Thymus (tissue), 11 donors: ENCODE results near the gene HIP1. TPM values are rescaled to one million over a fixed set of nuclear protein-coding genes. Genes with fewer than 3 reads are reported as not detected.

ENCODE experiments used
- DNase-seq, 9 donors: peaks; one replicate each; pipeline ENCODE4 v3.0.0-alpha.2; 2013; ENCODE audit warnings: low spot score in 9 of 9, low read depth in 6 of 9, missing footprints in 1 of 9
- H3K27ac ChIP-seq, 2 donors: one replicate each; pipeline ENCODE4 v1.5.1; 2013; ENCODE audit warnings: control low read depth in 1 of 2, low read depth in 1 of 2, low read length in 1 of 2, mild to moderate bottlenecking in 1 of 2, moderate library complexity in 1 of 2
- H3K27me3 ChIP-seq, 2 donors: one replicate each; pipeline ENCODE4 v1.5.1; 2013; ENCODE audit warnings: low read length in 1 of 2; ENCODE audit not compliant: control insufficient read depth in 2 of 2, insufficient read depth in 1 of 2
- H3K36me3 ChIP-seq, 2 donors: one replicate each; pipeline ENCODE4 v1.5.1; 2013; ENCODE audit warnings: low read length in 1 of 2, mild to moderate bottlenecking in 1 of 2, moderate library complexity in 1 of 2; ENCODE audit not compliant: control insufficient read depth in 2 of 2, insufficient read depth in 2 of 2
- H3K4me1 ChIP-seq, 2 donors: one replicate each; pipeline ENCODE4 v1.5.1; 2013; ENCODE audit warnings: low read length in 2 of 2; ENCODE audit not compliant: control insufficient read depth in 2 of 2, insufficient read depth in 2 of 2
- H3K4me3 ChIP-seq, 2 donors: one replicate each; pipeline ENCODE4 v1.5.1; 2013; ENCODE audit warnings: low read length in 2 of 2, control low read depth in 1 of 2, mild to moderate bottlenecking in 1 of 2
- H3K9me3 ChIP-seq, 2 donors: one replicate each; pipeline ENCODE4 v1.5.1; 2013; ENCODE audit warnings: low read length in 1 of 2, mild to moderate bottlenecking in 1 of 2; ENCODE audit not compliant: control insufficient read depth in 2 of 2, insufficient read depth in 1 of 2
- WGBS: extraction: QIAGEN DNeasy Blood & Tissue Kit; methylation state at CpG from one replicate; pipeline ENCODE4 v1.1.7; 2013; 5-methylcytosine and 5-hydroxymethylcytosine counted together
- polyA plus RNA-seq: library from polyadenylated mRNA; stranded (reverse); fragments of 200-250 nt; gene quantifications from one replicate; pipeline ENCODE4 v1.2.3, GENCODE V29; 2013
- total RNA-seq: library from RNA; stranded (reverse); fragments of 120-200 nt; gene quantifications from one replicate; pipeline ENCODE4 v1.2.4, GENCODE V29; 2013
- donor health status: healthy.

The HIP1 gene
- total and polyA plus RNA-seq, 2 donors = 3.3 to 3.5 TPM

DNA sequence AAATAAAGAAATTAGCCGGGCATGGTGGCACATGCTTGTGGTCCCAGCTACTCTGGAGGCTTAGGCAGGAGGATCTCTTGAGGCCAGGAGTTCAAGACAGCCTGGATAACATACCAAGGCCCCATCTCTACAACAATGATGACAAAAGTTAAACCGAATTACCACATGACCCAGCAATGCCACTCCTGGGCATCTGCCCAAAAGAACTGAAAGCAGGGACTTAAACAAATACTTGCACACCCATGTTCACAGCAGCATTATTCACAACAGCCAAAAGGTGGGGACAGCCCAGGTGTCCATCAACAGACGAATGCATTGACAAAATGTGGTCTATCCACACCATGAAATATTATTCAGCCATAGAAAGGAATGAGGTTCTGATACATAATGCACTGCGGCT is 83.9 kb downstream of the HIP1 start:
- WGBS = 97% methylated on average over 4 of the region's 4 CpGs

DNA sequence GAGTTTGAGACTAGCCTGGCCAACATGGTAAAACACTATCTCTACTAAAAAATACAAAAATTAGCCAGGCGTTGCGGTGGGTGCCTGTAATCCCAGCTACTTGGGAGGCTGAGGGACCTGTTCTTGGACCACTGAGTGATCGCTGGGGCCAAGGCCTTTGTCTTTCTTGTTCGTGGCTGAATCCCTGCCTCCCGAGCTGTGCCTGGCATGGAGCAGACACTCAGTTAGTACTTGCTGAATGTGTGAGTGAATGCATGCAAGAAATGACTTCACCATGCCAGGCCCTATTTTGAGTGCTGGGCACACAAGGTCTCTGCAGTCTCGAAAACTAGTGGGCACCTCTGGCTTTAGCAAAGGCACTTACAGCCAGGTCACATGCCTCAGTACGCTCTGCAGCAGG is 85.1 kb downstream of the HIP1 start:
- WGBS = 98% methylated on average over 7 of the region's 7 CpGs
- H3K27ac ChIP-seq = no peak overlapping the region

More for the DNA sequence above, 83.9 kb downstream of the HIP1 start:
- no peak overlapping the region for H3K4me3 ChIP-seq
- no peaks in the 10 kb centered on the region for H3K9me3 ChIP-seq
- DNase-seq = no peak
- no peaks in the 10 kb centered on the region for H3K36me3 ChIP-seq
- H3K4me1 ChIP-seq = no peaks in the 10 kb centered on the region
- H3K27me3 ChIP-seq = no peaks in the 10 kb centered on the region
- no peak overlapping the region for H3K27ac ChIP-seq

DNA sequence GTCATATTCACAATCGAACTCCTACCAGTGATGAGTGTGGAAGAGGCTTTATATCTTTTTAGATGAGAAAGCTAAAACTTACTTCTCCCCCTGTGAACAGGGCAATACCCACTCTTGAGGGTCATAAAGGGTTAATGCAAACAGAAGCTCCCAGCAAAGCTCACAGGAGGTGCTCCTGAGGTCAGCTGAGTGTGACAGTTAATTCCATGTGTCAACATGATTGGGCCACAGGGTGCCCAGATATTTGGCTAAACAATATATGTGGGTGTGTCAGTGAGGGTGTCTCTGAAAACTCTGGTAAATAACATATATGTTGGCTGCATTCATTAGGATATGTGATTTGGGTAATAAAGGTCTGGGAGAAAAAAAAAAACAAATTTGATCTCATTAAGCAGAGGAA is 86.0 kb downstream of the HIP1 start:
- 97% methylated on average over 1 of the region's 1 CpG for WGBS
- DNase-seq = no peak
- no peaks in the 10 kb centered on the region for H3K27me3 ChIP-seq
- no peaks in the 10 kb centered on the region for H3K4me1 ChIP-seq
- H3K9me3 ChIP-seq = no peaks in the 10 kb centered on the region
- H3K36me3 ChIP-seq = no peaks in the 10 kb centered on the region
- H3K27ac ChIP-seq = no peak overlapping the region
- no peak overlapping the region for H3K4me3 ChIP-seq

More for the DNA sequence above, 85.1 kb downstream of the HIP1 start:
- DNase-seq = no peak
- Histone ChIP-seq H3K4me1 (no peaks in the 10 kb centered on the region), H3K9me3 (no peaks in the 10 kb centered on the region), H3K36me3 (no peaks in the 10 kb centered on the region), H3K4me3 (no peak overlapping the region), H3K27me3 (no peaks in the 10 kb centered on the region)

DNA sequence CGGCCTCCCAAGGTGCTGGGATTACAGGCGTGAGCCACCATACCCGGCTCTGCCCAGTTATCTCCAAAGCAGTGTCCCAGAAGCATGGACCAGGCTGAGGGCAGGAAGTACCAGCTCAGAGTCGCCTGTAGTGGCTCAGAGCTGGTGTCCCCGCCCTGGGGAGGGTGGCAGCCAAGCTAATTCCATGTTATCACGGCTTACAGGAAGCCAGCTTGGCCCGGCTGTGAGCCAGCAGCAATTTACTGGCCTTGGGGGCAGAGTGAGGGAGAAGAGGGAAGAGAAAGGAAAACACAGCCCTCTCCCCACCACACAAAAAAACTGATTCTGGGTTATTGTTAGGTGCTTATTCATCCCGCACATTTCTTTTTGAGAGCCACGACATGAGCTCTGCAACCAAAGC is 88.1 kb downstream of the HIP1 start:
- Histone ChIP-seq H3K36me3 (no peaks in the 10 kb centered on the region), H3K27ac (no peak overlapping the region), H3K4me3 (no peak overlapping the region), H3K9me3 (no peaks in the 10 kb centered on the region), H3K27me3 (no peaks in the 10 kb centered on the region), H3K4me1 (no peaks in the 10 kb centered on the region)
- 57% methylated on average over 9 of the region's 9 CpGs for WGBS
- no peak for DNase-seq

DNA sequence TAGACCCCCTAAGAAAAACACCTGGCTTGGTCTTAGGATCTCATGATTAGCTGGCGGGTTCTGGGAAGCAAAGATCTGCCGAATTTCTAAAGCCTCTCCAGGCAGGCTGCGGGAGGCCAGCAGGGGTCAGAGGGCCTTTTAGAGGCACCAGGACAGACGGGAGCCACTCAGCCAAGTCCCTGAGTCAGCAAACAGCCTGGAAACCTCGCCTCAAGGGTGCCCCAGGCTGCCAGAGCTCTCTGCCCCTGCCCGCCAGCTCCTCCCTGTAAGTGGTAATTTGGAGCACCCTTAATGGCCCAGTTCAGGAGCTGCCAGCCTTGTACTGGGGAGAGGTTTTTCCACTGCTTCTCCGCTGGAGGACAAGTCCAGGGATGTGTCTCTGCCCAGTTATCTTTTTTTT is 88.7 kb downstream of the HIP1 start:
- no peaks in the 10 kb centered on the region for H3K4me1 ChIP-seq
- no peaks in the 10 kb centered on the region for H3K27me3 ChIP-seq
- H3K9me3 ChIP-seq = no peaks in the 10 kb centered on the region
- DNase-seq = no peak
- H3K36me3 ChIP-seq = no peaks in the 10 kb centered on the region
- WGBS = 93% methylated on average over 7 of the region's 7 CpGs
- H3K4me3 ChIP-seq = no peak overlapping the region
- no peak overlapping the region for H3K27ac ChIP-seq

DNA sequence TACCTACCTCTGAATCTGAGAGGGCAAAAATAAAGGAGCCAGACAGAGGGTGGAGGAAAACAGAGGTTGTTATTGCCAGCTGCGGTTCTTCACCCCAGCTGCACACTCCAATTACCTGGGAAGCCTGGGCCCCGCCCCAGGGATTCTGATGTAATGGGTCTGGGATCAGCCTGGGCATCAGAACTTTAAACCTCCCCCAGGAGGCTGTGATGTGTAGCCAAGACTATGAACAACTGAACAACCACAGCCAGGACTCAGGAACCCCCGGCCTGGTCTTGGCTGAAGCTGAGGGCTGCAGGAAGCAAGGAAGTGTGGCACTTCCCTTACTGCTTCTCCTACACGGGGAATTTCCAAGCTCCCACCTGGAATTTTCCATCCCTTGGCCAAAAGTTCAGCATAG is 89.3 kb downstream of the HIP1 start:
- DNase-seq = no peak
- H3K4me3 ChIP-seq = no peak overlapping the region
- WGBS = 58% methylated on average over 4 of the region's 4 CpGs
- H3K27ac ChIP-seq = no peak overlapping the region
- H3K36me3 ChIP-seq = no peaks in the 10 kb centered on the region
- H3K4me1 ChIP-seq = no peaks in the 10 kb centered on the region
- H3K9me3 ChIP-seq = no peaks in the 10 kb centered on the region
- H3K27me3 ChIP-seq = no peaks in the 10 kb centered on the region

DNA sequence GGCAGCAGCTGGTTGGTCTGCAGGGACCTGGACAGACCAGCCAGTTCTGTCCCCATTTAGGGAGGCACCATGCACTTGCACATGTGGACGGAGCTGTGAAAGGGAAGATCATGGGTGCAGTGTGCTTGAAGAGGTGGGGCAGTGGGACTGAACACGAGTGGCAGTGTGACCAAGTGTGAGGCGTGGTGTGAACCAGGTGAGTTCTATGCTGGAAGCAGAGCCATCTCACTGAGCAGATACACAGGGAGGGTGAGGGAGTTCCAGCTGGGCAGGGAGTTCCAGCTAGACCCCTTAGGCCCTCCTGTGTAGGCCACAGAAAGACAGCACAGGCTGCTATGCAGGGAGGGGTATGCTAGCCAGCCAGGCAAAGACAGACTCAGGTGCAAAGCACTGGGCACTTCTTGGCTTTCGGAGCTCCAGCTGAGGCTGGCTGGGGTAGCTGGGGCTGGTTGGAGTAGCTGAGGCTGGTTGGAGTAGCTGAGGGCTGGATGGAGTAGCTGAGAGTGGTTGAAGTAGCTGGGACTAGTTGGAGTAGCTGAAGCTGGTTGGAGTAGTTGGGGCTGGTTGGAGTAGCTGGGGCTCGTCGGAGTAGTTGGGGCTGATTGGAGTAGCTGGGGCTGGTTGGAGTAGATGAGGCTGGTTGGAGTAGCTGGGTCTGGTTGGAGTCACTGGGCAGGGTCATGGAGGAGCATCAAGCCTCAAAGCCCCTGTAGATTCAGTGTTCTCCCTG is 90.9 kb downstream of the HIP1 start:
- DNase-seq = no peak
- Histone ChIP-seq H3K27me3 (no peaks in the 10 kb centered on the region), H3K4me3 (no peak overlapping the region), H3K27ac (no peak overlapping the region), H3K4me1 (no peaks in the 10 kb centered on the region), H3K36me3 (no peaks in the 10 kb centered on the region), H3K9me3 (peaks cover 0 to 5% of the 10 kb centered on the region in 2 donors)
- 97% methylated on average over 6 of the region's 6 CpGs for WGBS

DNA sequence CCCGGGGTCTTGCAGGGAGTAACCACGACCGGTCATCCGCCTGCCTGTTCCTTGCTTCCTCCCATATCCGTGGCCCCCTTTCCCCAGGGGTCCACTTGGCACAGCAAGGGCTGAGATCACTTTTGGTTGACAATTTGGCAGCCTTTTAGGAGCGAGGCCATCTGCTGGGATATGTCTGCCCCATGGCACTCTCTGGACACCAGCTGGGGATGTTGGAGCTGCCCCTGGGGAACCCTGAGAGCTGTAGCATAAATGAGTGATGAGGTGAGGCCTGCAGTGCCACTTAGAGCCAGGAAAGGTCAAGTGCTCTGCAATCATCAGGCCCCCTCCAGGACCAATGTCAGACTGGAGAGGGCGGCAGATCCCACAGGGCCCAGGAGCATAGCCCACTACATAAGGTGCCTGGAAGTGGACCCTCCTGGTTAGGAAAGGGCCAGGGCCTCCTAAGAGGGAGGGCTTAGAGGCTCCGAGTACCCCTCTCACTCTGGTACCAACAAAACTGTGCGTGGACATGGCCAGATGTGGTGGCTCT is 92.1 kb downstream of the HIP1 start:
- H3K27ac ChIP-seq = no peak overlapping the region
- H3K9me3 ChIP-seq = peaks cover 0 to 10% of the 10 kb centered on the region in 2 donors
- peaks cover 0 to under 1% of the 10 kb centered on the region in 2 donors for H3K27me3 ChIP-seq
- no peaks in the 10 kb centered on the region for H3K36me3 ChIP-seq
- H3K4me1 ChIP-seq = no peaks in the 10 kb centered on the region
- 96% methylated on average over 9 of the region's 9 CpGs for WGBS
- no peak for DNase-seq
- H3K4me3 ChIP-seq = no peak overlapping the region

DNA sequence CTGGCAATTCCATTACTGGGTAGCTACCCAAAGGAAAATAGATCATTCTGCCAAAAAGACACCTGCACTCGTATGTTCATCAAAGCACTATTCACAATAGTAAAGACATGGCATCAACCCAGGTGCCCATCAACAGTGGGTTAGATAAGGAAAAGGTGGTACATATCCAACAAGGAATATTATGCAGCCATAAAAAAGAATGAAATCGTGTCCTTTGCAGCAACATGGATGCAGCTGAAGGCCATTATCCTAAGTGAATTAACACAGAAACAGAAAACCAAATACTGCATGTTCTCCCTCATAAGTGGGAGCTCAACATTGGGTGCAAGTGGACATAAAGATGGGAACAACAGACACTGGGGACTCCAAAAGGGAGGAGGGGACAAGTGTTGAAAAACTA is 93.2 kb downstream of the HIP1 start:
- Histone ChIP-seq H3K9me3 (peaks cover 0 to 10% of the 10 kb centered on the region in 2 donors), H3K4me1 (no peaks in the 10 kb centered on the region), H3K36me3 (no peaks in the 10 kb centered on the region), H3K4me3 (no peak overlapping the region), H3K27ac (no peak overlapping the region), H3K27me3 (peaks cover 0 to 9% of the 10 kb centered on the region in 2 donors)
- WGBS = 97% methylated on average over 2 of the region's 2 CpGs
- DNase-seq = no peak
